K562 (cell line): Measurements from ENCODE around the gene PANK2. TPM values are rescaled to one million over a fixed set of nuclear protein-coding genes. Genes with fewer than 3 reads are reported as not detected.

ENCODE experiments used
- ATAC-seq: fragments of 200-7000 bp; cut with Tn5 transposase; 3 replicates; pipeline ENCODE4 v1.9.1; 2020; ENCODE audit warnings: moderate library complexity
- BruUV-seq: library from RNA; stranded (reverse); fragments of 400-500 nt; replicated peaks from 2 replicates; lab custom pipeline; 2021; lab: Mats Ljungman, UMichigan
- CTCF ChIA-PET: fragments of 300-600 bp; formaldehyde crosslinking; extraction: SDS; loops from one replicate; lab custom pipeline; 2021; ENCODE audit warnings: low intra/inter-chr PET ratio; lab: Yijun Ruan, JAX
- POLR2A ChIA-PET: fragments of 300-600, 350-650 bp; sonication (Branson Sonifier 250); formaldehyde crosslinking; extraction: SDS; loops from one replicate; lab custom pipeline; 2021; ENCODE audit warnings: antibody characterized with exemption, inconsistent platforms; lab: Yijun Ruan, JAX
- DNase-seq, 4 experiments: peaks; one replicate each; pipeline versions ENCODE4 v3.0.0 to v3.0.0-alpha.2; 2011 to 2018; ENCODE audit warnings: low spot score in 3 of 4, mixed read lengths in 3 of 4; ENCODE audit errors: extremely low read depth in 1 of 4
- FAIRE-seq: peaks from 2 replicates; lab custom pipeline; 2011; peaks lifted over from hg19 to GRCh38; lab: Jason Lieb, UNC
- H2AFZ ChIP-seq: 2 replicates; pipeline ENCODE4 v1.6.0; 2011; ENCODE audit warnings: low read depth, low read length, control low read depth, inconsistent platforms
- H3K27ac ChIP-seq: fragments of 200-600 bp; 3 replicates; pipeline ENCODE4 v1.8.0; 2011; ENCODE audit warnings: low read depth, mild to moderate bottlenecking, control low read depth, inconsistent platforms, low read length, moderate library complexity, mixed read lengths; ENCODE audit errors: extremely low read depth
- H3K27me3 ChIP-seq, 2 experiments: fragments of 300-600 bp in 1 of 2; 2 replicates in 1 of 2; 3 replicates in 1 of 2; pipeline versions ENCODE4 v1.6.0 to v1.8.0; 2011; ENCODE audit warnings: inconsistent platforms in 2 of 2, low read length in 2 of 2, mild to moderate bottlenecking in 1 of 2, mixed read lengths in 1 of 2, moderate library complexity in 1 of 2; ENCODE audit not compliant: control insufficient read depth in 2 of 2, insufficient read depth in 2 of 2
- H3K36me3 ChIP-seq: fragments of 300-600 bp; 3 replicates; pipeline ENCODE4 v1.8.0; 2011; ENCODE audit warnings: mild to moderate bottlenecking, low read length, inconsistent platforms; ENCODE audit not compliant: control insufficient read depth, insufficient read depth
- H3K4me1 ChIP-seq, 2 experiments: fragments of 200-600 bp in 1 of 2; replicated peaks in 1 of 2; 2 replicates in 1 of 2; 3 replicates in 1 of 2; pipeline versions ENCODE4 v1.5.1 to v1.8.0; 2011; ENCODE audit warnings: inconsistent platforms in 2 of 2, low read length in 2 of 2, mild to moderate bottlenecking in 1 of 2, mixed read lengths in 1 of 2, moderate library complexity in 1 of 2; ENCODE audit not compliant: control insufficient read depth in 2 of 2, insufficient read depth in 2 of 2
- H3K4me2 ChIP-seq: 2 replicates; pipeline ENCODE4 v1.6.1; 2011; ENCODE audit warnings: low read length, control low read depth, inconsistent platforms, mixed read lengths; ENCODE audit not compliant: insufficient read depth
- H3K4me3 ChIP-seq: fragments of 200-600 bp; sonication (generic), shearing (Covaris generic); 2 replicates; pipeline ENCODE4 v1.5.1; 2016; ENCODE audit warnings: control low read depth, inconsistent platforms
- H3K79me2 ChIP-seq: fragments of 200-600 bp; 3 replicates; pipeline ENCODE4 v1.8.0; 2011; ENCODE audit warnings: low read length, inconsistent platforms; ENCODE audit not compliant: control insufficient read depth, insufficient read depth
- H3K9ac ChIP-seq, 2 experiments: 2 replicates each; pipeline versions ENCODE4 v1.6.0 to v1.6.1; 2011; ENCODE audit warnings: low read depth in 2 of 2, low read length in 2 of 2, control low read depth in 1 of 2, inconsistent platforms in 1 of 2, mild to moderate bottlenecking in 1 of 2, mixed read lengths in 1 of 2; ENCODE audit not compliant: insufficient read depth in 1 of 2
- H3K9me1 ChIP-seq: one replicate; pipeline ENCODE4 v1.6.0; 2011; ENCODE audit warnings: inconsistent platforms, mild to moderate bottlenecking, low read length, moderate library complexity; ENCODE audit not compliant: control insufficient read depth, insufficient read depth
- H3K9me3 ChIP-seq: replicated peaks from 2 replicates; pipeline ENCODE4 v1.5.1; 2011; ENCODE audit warnings: low read depth, low read length, inconsistent platforms; ENCODE audit not compliant: control insufficient read depth, insufficient read depth
- H4K20me1 ChIP-seq: replicated peaks from 2 replicates; pipeline ENCODE4 v1.6.1; 2011; ENCODE audit warnings: low read length, inconsistent platforms, mixed read lengths; ENCODE audit not compliant: control insufficient read depth, insufficient read depth
- ATF6 ChIP-seq: sonication (generic); formaldehyde crosslinking; IDR thresholded peaks from 2 replicates; pipeline ENCODE4 v1.4.0; 2020; ENCODE audit warnings: mild to moderate bottlenecking, missing genetic modification reagents
- CTBP1 ChIP-seq: fragments of 450-650 bp; IDR thresholded peaks from 2 replicates; pipeline ENCODE4 v1.6.1; 2016; ENCODE audit warnings: borderline replicate concordance
- KHSRP ChIP-seq: fragments of 450-650 bp; IDR thresholded peaks from 2 replicates; pipeline ENCODE4 v1.6.1; 2017
- MAX ChIP-seq: sonication (generic); formaldehyde crosslinking; IDR thresholded peaks from 2 replicates; pipeline ENCODE4 v1.9.0; 2022; ENCODE audit warnings: mild to moderate bottlenecking, missing genetic modification reagents
- MCM7 ChIP-seq, 2 experiments: fragments of 450-650 bp; IDR thresholded peaks; 2 replicates each; pipeline ENCODE4 v1.6.1; 2016 to 2018
- MED1 ChIP-seq: sonication (generic); formaldehyde crosslinking; IDR thresholded peaks from 2 replicates; pipeline ENCODE4 v1.8.1; 2023; ENCODE audit warnings: missing genetic modification reagents, borderline replicate concordance
- NR2C1 ChIP-seq, 2 experiments: fragments of 450-650 bp; IDR thresholded peaks; 2 replicates each; pipeline ENCODE4 v1.6.1; 2017; ENCODE audit warnings: mild to moderate bottlenecking in 2 of 2, antibody characterized with exemption in 1 of 2, inconsistent platforms in 1 of 2, missing compliant biosample characterization in 1 of 2, missing genetic modification characterization in 1 of 2
- PHB ChIP-seq: fragments of 250-450 bp; sonication (Bioruptor Pico); IDR thresholded peaks from 2 replicates; pipeline ENCODE4 v1.5.0; 2021
- PYGO2 ChIP-seq: fragments of 450-650 bp; IDR thresholded peaks from 2 replicates; pipeline ENCODE4 v1.6.1; 2016; ENCODE audit warnings: mild to moderate bottlenecking, missing genetic modification characterization, moderate library complexity, missing compliant biosample characterization
- SAFB ChIP-seq: fragments of 200-400 bp; formaldehyde crosslinking; IDR thresholded peaks from 2 replicates; pipeline ENCODE4 v1.6.1; 2017; ENCODE audit warnings: low read depth, low read length, borderline replicate concordance
- SAP30 ChIP-seq: fragments of 200-600 bp; sonication (generic); IDR thresholded peaks from 2 replicates; pipeline ENCODE4 v1.6.1; 2012; ENCODE audit warnings: borderline replicate concordance, low read depth, mild to moderate bottlenecking, moderate library complexity, low read length, control low read depth, inconsistent platforms; ENCODE audit not compliant: insufficient read depth, poor library complexity, severe bottlenecking
- TCF15 ChIP-seq: fragments of 250-450 bp; sonication (Bioruptor Pico); IDR thresholded peaks from 2 replicates; pipeline ENCODE4 v1.8.0; 2022; ENCODE audit warnings: moderate library complexity, mild to moderate bottlenecking, inconsistent platforms
- UBTF ChIP-seq, 2 experiments: IDR thresholded peaks; 2 replicates each; pipeline ENCODE4 v1.6.1; 2012; ENCODE audit warnings: improper control_type of control experiment in 2 of 2, low read depth in 2 of 2, low read length in 2 of 2, borderline replicate concordance in 1 of 2
- ZBTB33 ChIP-seq: sonication (generic); formaldehyde crosslinking; IDR thresholded peaks from 2 replicates; pipeline ENCODE4 v1.8.1; 2023; ENCODE audit warnings: mild to moderate bottlenecking, missing genetic modification reagents
- ZBTB8A ChIP-seq: fragments of 450-650 bp; IDR thresholded peaks from 2 replicates; pipeline ENCODE4 v1.6.1; 2018; ENCODE audit warnings: mild to moderate bottlenecking, moderate library complexity; ENCODE audit not compliant: partially characterized antibody
- ZNF696 ChIP-seq: fragments of 250-450 bp; sonication (Bioruptor Pico); conservative IDR thresholded peaks from 2 replicates; pipeline ENCODE4 v1.4.0; 2020; ENCODE audit warnings: mild to moderate bottlenecking, moderate library complexity
- WGBS: fragments of 100-300 bp; shearing (Covaris generic); methylation state at CpG from one replicate; pipeline ENCODE4 v1.1.6; 2016; ENCODE audit warnings: low coverage, mixed read lengths; ENCODE audit not compliant: insufficient coverage; ENCODE audit errors: missing lambda C conversion rate; 5-methylcytosine and 5-hydroxymethylcytosine counted together
- in situ Hi-C: fragments of 300-500 bp; cut with MboI; formaldehyde crosslinking; loops from 4 replicates; pipeline ENCODE4 v1.15.0; 2018; ENCODE audit warnings: inconsistent platforms, mixed read lengths
- intact Hi-C: fragments of 100-400 bp; cut with micrococcal nuclease; formaldehyde crosslinking; loops from 2 replicates; pipeline ENCODE4 v1.14.2; 2022
- polyA plus RNA-seq, 8 experiments: library from polyadenylated mRNA; depleted of rRNA in 4 of 8; stranded (reverse) in 5 of 8; unstranded in 3 of 8; fragments of >200 nt; fragmentation: Nextera tagmentation in 2 of 8; fragmentation: Illumina TruSeq in 1 of 8; extraction: Ambion mirVana in 2 of 8; extraction: Trizol in 1 of 8; gene quantifications; 2 replicates each; pipeline versions ENCODE4 v1.2.1 to v1.2.3, GENCODE V29; 2011 to 2014; ENCODE audit warnings: inconsistent platforms in 1 of 8, missing spikeins in 1 of 8
- total RNA-seq, 7 experiments: library from RNA; depleted of rRNA in 6 of 7; stranded (reverse); fragments of >200 nt in 6 of 7; fragmentation: Illumina TruSeq in 2 of 7; extraction: Trizol in 2 of 7; gene quantifications; 2 replicates each; pipeline versions ENCODE4 v1.2.1 to v1.2.3, GENCODE V29; 2011 to 2021; ENCODE audit warnings: low replicate concordance in 1 of 7

The PANK2 gene
- total and polyA plus RNA-seq, 9 of the 15 experiments (the other 6 are each of a cell fraction or from before 2014, with no cell fraction given): 14.9 to 43.5 (median 31.4) TPM

- TF ChIP-seq ATF6 (CRISPR knock-in tag): no peak
- no peak for TF ChIP-seq UBTF (IDR thresholded peaks at IDR 0.05; ENCODE audit: borderline replicate concordance in 1 of 2, low read depth in 2 of 2, low read length in 2 of 2)
- TF ChIP-seq ZNF696: no peak
- no peak for TF ChIP-seq MCM7 (IDR thresholded peaks at IDR 0.05)
- no peak for TF ChIP-seq ZBTB8A
- TF ChIP-seq TCF15 (CRISPR knock-in tag): no peak
- no peak for TF ChIP-seq SAFB
- TF ChIP-seq PHB: no peak
- TF ChIP-seq MED1: no peak
- TF ChIP-seq ZBTB33 (CRISPR knock-in tag): no peak
- TF ChIP-seq CTBP1: no peak
- TF ChIP-seq NR2C1 (IDR thresholded peaks at IDR 0.05): no peak
- TF ChIP-seq NR2C1 (tag; IDR thresholded peaks at IDR 0.05): no peak
- TF ChIP-seq MAX (CRISPR knock-in tag): no peak
- TF ChIP-seq KHSRP: no peak
- no peak for TF ChIP-seq PYGO2
- no peak for TF ChIP-seq SAP30
- H3K9me1 ChIP-seq: no peaks in the 10 kb centered on the region
- peaks cover 96% of the 10 kb centered on the region for H3K79me2 ChIP-seq
- H3K27me3 ChIP-seq: no peaks in the 10 kb centered on the region
- peaks cover 35% of the 10 kb centered on the region; the same call in 2 of the 3 replicates for H3K36me3 ChIP-seq
- no peak overlapping the region for H2AFZ ChIP-seq
- WGBS: 42% methylated on average over 2 of the region's 2 CpGs
- H3K4me3 ChIP-seq: no peak overlapping the region
- ChIA-PET CTCF (no interaction called here), POLR2A (interaction anchor here (0.7 kb wide), 1 partner anchor 13 kb away, joined by 3 read pairs; no protein-coding TSS in a partner anchor)
- FAIRE-seq (no peak), ATAC-seq (no peak), DNase-seq (no peak)
- H4K20me1 ChIP-seq: peaks cover 5% of the 10 kb centered on the region
- intact Hi-C loops (no loop called here), in situ Hi-C loops (no loop called here)
- BruUV-seq: no TSS peak
- no peak overlapping the region; a peak in 1 of 4 replicates for H3K9ac ChIP-seq
- no peak overlapping the region for H3K4me2 ChIP-seq
- peaks cover 4% of the 10 kb centered on the region in 2 experiments; a peak in 2 of 5 replicates for H3K4me1 ChIP-seq
- H3K27ac ChIP-seq: no peak overlapping the region; the same call in 2 of the 3 replicates
- H3K9me3 ChIP-seq: no peaks in the 10 kb centered on the region
Measured at GRCh38 chr20:3971145-3971544, 82.0 kb downstream of the PANK2 start.
